ENCODE results near the gene KCNH6.

DNA sequence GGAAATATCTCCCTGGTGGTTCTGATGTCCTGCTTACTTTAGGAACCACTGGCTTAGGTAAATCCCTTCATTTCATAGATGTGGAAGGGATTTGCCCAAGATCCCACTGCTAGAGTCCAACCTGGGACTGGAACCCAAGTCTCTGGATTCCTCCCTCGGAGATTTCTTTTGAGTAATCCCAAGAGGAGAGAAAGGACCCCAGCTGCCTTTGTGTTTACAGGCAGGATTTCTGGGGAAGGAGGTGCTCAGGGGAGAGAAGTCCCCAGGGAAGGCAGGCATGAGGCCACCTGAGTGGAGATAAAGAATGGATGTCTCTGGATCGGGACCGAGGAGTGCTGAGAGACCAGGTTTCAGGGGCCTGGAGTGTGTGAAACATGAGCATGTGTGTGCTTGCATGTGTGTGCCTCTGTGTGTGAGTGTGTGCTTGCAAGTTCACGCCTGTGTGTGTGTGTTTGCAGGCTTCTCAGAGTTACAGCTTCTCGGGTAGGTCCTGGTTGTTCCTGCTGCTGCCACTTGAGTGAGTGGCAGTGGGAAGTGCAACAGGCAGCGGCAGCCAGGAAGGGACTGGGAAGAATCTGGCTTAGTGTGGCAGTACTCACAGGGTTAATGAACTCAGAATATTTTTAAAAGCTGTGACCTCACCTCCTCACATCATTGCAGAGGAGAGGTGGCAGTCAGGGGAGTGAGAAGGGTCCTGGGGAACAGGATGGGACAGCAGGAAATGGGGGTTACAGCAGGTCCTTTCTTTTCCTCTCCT lies 2.2 kb downstream of the KCNH6 start:
- TF ChIP-seq YY1 (IDR thresholded peaks at IDR 0.05; ENCODE audit: low read depth) (no peak), EP300 (IDR thresholded peaks at IDR 0.05; ENCODE audit: borderline replicate concordance) (no peak), FOXM1 (IDR thresholded peaks at IDR 0.05; ENCODE audit: borderline replicate concordance, low read depth) (no peak), ZBTB7A (IDR thresholded peaks at IDR 0.05; ENCODE audit: low read depth) (no peak), TAF1 (IDR thresholded peaks at IDR 0.05; ENCODE audit: low read depth) (no peak), TCF12 (IDR thresholded peaks at IDR 0.05; ENCODE audit: low read depth) (no peak), EGR1 (IDR thresholded peaks at IDR 0.05) (no peak), CEBPB (IDR thresholded peaks at IDR 0.05) (no peak), RAD21 (IDR thresholded peaks at IDR 0.05; ENCODE audit: low read depth) (no peak), NFIC (IDR thresholded peaks at IDR 0.05) (no peak), CREB1 (IDR thresholded peaks at IDR 0.05; ENCODE audit: low read depth) (no peak), TEAD4 (IDR thresholded peaks at IDR 0.05) (no peak)
- TF ChIP-seq, protein P1, sequence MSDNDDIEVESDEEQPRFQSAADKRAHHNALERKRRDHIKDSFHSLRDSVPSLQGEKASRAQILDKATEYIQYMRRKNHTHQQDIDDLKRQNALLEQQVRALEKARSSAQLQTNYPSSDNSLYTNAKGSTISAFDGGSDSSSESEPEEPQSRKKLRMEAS (IDR thresholded peaks at IDR 0.05): no peak
- TF ChIP-seq, protein P2, sequence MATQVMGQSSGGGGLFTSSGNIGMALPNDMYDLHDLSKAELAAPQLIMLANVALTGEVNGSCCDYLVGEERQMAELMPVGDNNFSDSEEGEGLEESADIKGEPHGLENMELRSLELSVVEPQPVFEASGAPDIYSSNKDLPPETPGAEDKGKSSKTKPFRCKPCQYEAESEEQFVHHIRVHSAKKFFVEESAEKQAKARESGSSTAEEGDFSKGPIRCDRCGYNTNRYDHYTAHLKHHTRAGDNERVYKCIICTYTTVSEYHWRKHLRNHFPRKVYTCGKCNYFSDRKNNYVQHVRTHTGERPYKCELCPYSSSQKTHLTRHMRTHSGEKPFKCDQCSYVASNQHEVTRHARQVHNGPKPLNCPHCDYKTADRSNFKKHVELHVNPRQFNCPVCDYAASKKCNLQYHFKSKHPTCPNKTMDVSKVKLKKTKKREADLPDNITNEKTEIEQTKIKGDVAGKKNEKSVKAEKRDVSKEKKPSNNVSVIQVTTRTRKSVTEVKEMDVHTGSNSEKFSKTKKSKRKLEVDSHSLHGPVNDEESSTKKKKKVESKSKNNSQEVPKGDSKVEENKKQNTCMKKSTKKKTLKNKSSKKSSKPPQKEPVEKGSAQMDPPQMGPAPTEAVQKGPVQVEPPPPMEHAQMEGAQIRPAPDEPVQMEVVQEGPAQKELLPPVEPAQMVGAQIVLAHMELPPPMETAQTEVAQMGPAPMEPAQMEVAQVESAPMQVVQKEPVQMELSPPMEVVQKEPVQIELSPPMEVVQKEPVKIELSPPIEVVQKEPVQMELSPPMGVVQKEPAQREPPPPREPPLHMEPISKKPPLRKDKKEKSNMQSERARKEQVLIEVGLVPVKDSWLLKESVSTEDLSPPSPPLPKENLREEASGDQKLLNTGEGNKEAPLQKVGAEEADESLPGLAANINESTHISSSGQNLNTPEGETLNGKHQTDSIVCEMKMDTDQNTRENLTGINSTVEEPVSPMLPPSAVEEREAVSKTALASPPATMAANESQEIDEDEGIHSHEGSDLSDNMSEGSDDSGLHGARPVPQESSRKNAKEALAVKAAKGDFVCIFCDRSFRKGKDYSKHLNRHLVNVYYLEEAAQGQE (IDR thresholded peaks at IDR 0.05; ENCODE audit: low read depth): no peak
